Measurements from ENCODE around the gene C3AR1.

DNA sequence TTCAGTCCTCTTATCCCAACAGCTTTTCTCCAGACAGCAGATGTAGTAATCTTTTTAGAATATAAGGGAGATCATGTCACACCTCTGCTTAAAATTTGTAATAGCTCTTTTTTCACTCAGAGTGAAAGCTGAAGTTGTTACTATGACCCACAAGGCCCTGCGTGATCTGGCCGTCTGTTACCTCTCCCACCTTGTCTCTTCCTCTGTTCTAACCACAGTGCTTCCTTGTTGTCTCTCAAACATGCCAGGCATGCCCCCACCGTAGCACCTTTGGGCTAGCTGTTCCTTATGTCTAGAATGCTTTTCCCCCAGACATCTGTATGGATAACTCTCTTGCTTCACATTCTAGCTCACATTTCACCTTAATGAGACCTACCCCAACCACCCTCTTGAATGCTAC, 22.4 kb upstream of the C3AR1 start:
- TF ChIP-seq, protein P1, sequence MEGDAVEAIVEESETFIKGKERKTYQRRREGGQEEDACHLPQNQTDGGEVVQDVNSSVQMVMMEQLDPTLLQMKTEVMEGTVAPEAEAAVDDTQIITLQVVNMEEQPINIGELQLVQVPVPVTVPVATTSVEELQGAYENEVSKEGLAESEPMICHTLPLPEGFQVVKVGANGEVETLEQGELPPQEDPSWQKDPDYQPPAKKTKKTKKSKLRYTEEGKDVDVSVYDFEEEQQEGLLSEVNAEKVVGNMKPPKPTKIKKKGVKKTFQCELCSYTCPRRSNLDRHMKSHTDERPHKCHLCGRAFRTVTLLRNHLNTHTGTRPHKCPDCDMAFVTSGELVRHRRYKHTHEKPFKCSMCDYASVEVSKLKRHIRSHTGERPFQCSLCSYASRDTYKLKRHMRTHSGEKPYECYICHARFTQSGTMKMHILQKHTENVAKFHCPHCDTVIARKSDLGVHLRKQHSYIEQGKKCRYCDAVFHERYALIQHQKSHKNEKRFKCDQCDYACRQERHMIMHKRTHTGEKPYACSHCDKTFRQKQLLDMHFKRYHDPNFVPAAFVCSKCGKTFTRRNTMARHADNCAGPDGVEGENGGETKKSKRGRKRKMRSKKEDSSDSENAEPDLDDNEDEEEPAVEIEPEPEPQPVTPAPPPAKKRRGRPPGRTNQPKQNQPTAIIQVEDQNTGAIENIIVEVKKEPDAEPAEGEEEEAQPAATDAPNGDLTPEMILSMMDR (conservative IDR thresholded peaks at IDR 0.05): no peak
- TF ChIP-seq ZFX (IDR thresholded peaks at IDR 0.05): no peak
